Epithelial cell of umbilical artery (primary cell): ENCODE results near the gene GGCT. TPM values are rescaled to one million over a fixed set of nuclear protein-coding genes. Genes with fewer than 3 reads are reported as not detected.

Experiments
- total RNA-seq: library from RNA; depleted of rRNA; stranded (reverse); fragments of >200 nt; gene quantifications from 2 replicates; pipeline ENCODE4 v1.2.3, GENCODE V29; 2014

The GGCT gene, protein sequence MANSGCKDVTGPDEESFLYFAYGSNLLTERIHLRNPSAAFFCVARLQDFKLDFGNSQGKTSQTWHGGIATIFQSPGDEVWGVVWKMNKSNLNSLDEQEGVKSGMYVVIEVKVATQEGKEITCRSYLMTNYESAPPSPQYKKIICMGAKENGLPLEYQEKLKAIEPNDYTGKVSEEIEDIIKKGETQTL
- total RNA-seq, result 40.3 and 40.6 TPM in 2 replicates

DNA sequence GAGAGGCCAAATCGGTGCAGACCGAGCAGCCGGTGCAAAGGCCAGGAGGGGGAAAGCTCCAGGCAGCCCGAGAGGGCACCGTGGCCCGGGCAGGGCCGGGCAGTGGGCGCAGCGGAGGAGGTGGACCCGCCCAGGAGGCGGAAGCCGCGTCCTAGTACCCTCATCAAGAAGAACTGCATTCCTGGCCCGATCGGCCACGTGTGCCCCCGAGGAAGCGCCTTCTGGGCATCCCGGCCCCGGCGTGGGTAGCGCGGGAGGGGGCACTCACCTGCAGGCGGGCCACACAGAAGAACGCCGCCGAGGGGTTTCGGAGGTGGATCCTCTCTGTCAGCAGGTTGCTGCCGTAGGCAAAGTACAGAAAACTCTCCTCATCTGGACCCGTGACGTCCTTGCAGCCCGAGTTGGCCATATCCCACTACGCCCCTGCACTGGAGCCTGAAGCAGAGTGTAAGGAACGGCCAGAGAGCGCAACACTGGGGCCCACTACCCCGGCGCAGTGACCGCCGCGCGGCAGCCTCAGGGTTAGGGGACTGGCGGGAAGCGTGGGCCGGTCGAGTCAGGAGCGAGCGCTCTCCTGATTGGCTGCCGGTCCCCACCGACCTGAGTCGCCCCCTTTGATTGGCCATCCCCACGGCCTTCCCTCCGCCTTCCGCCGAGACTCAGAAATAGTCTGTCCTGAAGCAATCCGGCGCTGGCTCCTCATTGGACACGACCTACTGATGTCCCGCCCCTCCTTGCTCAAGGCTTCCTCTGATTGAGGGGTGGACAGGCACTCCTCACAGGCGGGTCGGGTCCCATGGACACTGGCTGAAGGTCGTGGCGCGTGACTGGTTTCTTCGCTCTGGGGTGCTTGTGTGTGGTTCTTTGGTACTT, at the start of gene GGCT:
GGCT (minus strand) TSS at position 529 of the 873 bp plus-strand sequence; CDS start at position 409, 120 bp downstream.

DNA sequence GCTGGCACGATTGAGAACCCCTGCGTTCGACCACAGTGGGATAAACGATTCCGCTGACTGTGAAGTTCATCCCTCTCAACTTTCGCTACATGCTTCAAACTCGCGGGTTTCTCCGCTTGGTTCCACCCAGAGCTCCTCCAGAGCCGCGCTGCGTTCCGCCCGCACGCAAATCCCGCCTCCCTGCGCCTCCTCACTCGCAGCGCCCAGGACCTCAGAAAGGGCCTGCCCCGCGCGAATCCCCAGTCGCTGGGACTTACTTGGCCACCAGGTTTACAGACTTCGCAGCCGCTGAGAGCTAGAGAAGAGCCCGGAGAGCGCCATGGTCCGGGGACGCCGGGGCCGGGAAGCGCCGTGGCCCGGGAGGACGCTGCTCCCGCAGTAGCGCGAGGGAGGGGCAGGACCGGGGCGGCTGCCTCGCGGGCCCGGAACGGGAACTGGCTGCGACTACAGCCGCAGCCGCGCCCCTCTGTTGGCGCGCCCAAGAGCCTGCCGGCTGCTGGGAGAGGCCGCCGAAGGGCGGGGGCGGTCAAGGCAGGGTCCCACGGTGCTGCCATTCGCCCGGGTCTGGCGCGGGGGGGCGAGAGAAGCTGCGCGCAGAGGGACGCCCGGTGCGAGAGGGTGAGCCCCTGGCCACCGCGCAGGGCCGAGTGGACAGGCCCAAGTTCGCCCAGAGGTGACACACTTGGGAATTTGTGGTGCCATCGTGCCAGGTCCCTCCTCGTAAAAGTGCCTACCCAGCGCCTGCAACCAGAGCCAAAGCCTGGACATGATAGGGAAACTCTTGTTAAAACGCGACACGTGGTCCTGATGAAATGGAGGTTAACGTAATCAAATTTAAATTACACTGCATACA, 26.1 kb downstream of the GGCT start, which contains the start of gene NOD1:
NOD1 (minus strand) TSS at position 436 of the 853 bp plus-strand sequence. CDS start 21,863 bp downstream, outside the sequence.

Other genes with a start within 250 kb of the GGCT start
- gene ZNRF2, start 220.2 kb downstream of the GGCT start, total RNA-seq, result 4.9 and 11.4 TPM in 2 replicates
- gene NOD1, start 26.0 kb downstream of the GGCT start, total RNA-seq, result 17.9 and 19.2 TPM in 2 replicates
- 89.5 and 139 TPM in 2 replicates for gene GARS1, start 90.0 kb upstream of the GGCT start, total RNA-seq
- gene CRHR2, start 177.6 kb upstream of the GGCT start, total RNA-seq, result not detected in 2 replicates
- gene INMT, start 247.3 kb upstream of the GGCT start, total RNA-seq, result 0.15 TPM in 1 of 2 replicates, not detected in the other